B cell (primary cell): ENCODE data around the gene MAP7D1. TPM values are rescaled to one million over a fixed set of nuclear protein-coding genes. Genes with fewer than 3 reads are reported as not detected.

Source experiments
- ATAC-seq: fragments of 200-7000 bp; cut with Tn5 transposase; one replicate; pipeline ENCODE4 v1.10.0; 2021; ENCODE audit warnings: low read depth, mild to moderate bottlenecking, moderate number of reproducible peaks, moderate library complexity
- CTCF ChIA-PET: fragments of 350-600 bp; sonication (Branson Sonifier 250); formaldehyde crosslinking; loops from one replicate; lab custom pipeline; 2021; ENCODE audit warnings: antibody characterized with exemption, inconsistent platforms; lab: Charles Lee
- POLR2A ChIA-PET: fragments of 350-600 bp; sonication (Branson Sonifier 250); formaldehyde crosslinking; loops from one replicate; lab custom pipeline; 2021; ENCODE audit warnings: antibody characterized with exemption; lab: Charles Lee
- DNase-seq: peaks from one replicate; pipeline ENCODE4 v3.0.0; 2013
- H2AFZ ChIP-seq: 2 replicates; pipeline ENCODE4 v1.6.1; 2012; ENCODE audit warnings: mild to moderate bottlenecking, low read depth, low read length; ENCODE audit not compliant: insufficient read depth, poor library complexity, severe bottlenecking
- H3K27ac ChIP-seq, 2 donors: 1 replicate in 1 of 2; 2 replicates in 1 of 2; pipeline ENCODE4 v1.5.1; 2012 to 2013; ENCODE audit warnings: low read length in 2 of 2, mild to moderate bottlenecking in 2 of 2, moderate library complexity in 1 of 2
- H3K27me3 ChIP-seq, 4 experiments: fragments of 200-600 bp in 1 of 4; sonication (generic) in 1 of 4; replicated peaks in 1 of 4; 1 replicate in 2 of 4; 2 replicates in 2 of 4; pipeline versions ENCODE4 v1.6.1 to v1.7.0; 2013 to 2016; ENCODE audit warnings: low read length in 3 of 4, mild to moderate bottlenecking in 2 of 4, mixed read lengths in 1 of 4, moderate library complexity in 1 of 4; ENCODE audit not compliant: insufficient read depth in 4 of 4, control insufficient read depth in 3 of 4; ENCODE audit errors: control extremely low read depth in 1 of 4
- H3K36me3 ChIP-seq, 2 experiments: replicated peaks in 1 of 2; 1 replicate in 1 of 2; 2 replicates in 1 of 2; pipeline versions ENCODE4 v1.6.1 to v1.7.1; 2013; ENCODE audit warnings: low read length in 1 of 2; ENCODE audit not compliant: insufficient read depth in 2 of 2, control insufficient read depth in 1 of 2; ENCODE audit errors: control extremely low read depth in 1 of 2, extremely low read depth in 1 of 2
- H3K4me1 ChIP-seq, 2 donors: fragments of 200-600 bp in 1 of 2; sonication (generic) in 1 of 2; 1 replicate in 1 of 2; 2 replicates in 1 of 2; pipeline versions ENCODE4 v1.5.1 to v1.6.1; 2013 to 2017; ENCODE audit warnings: low read length in 2 of 2; ENCODE audit not compliant: control insufficient read depth in 2 of 2, insufficient read depth in 2 of 2
- H3K4me2 ChIP-seq: replicated peaks from 2 replicates; pipeline ENCODE3; 2012; ENCODE audit warnings: mild to moderate bottlenecking, low read depth, low read length; ENCODE audit not compliant: poor library complexity, severe bottlenecking
- H3K4me3 ChIP-seq, 5 experiments: fragments of 200-600 bp in 1 of 5; sonication (generic) in 1 of 5; 1 replicate in 3 of 5; 2 replicates in 2 of 5; pipeline versions ENCODE4 v1.5.1 to v1.7.0; 2011 to 2016; ENCODE audit warnings: low read length in 4 of 5, mild to moderate bottlenecking in 4 of 5, low read depth in 2 of 5, control low read depth in 1 of 5, moderate library complexity in 1 of 5; ENCODE audit not compliant: insufficient read depth in 1 of 5; ENCODE audit errors: control extremely low read depth in 1 of 5, extremely low read depth in 1 of 5
- H3K79me2 ChIP-seq: fragments of 200-600 bp; sonication (generic); one replicate; pipeline ENCODE4 v1.6.0; 2016; ENCODE audit warnings: low read length; ENCODE audit not compliant: control insufficient read depth, insufficient read depth
- H3K9ac ChIP-seq: fragments of 200-600 bp; sonication (generic); 2 replicates; pipeline ENCODE4 v1.6.1; 2017; ENCODE audit warnings: mild to moderate bottlenecking, low read length, moderate library complexity
- H3K9me3 ChIP-seq, 3 donors: one replicate each; pipeline versions ENCODE4 v1.6.1 to v1.7.1; 2013; ENCODE audit warnings: low read length in 2 of 3; ENCODE audit not compliant: control insufficient read depth in 2 of 3, insufficient read depth in 1 of 3; ENCODE audit errors: control extremely low read depth in 1 of 3
- H4K20me1 ChIP-seq: 2 replicates; pipeline ENCODE4 v1.6.0; 2012; ENCODE audit warnings: mild to moderate bottlenecking, low read length; ENCODE audit not compliant: insufficient read depth, control insufficient read depth, poor library complexity, severe bottlenecking
- H3K27ac Mint-ChIP-seq: one replicate; pipeline ENCODE4 v1.8.0; 2021; ENCODE audit warnings: mixed read lengths
- H3K27me3 Mint-ChIP-seq: one replicate; pipeline ENCODE4 v1.8.0; 2021; ENCODE audit warnings: mixed read lengths
- H3K4me1 Mint-ChIP-seq: one replicate; pipeline ENCODE4 v1.8.0; 2021; ENCODE audit warnings: mixed read lengths
- H3K4me3 Mint-ChIP-seq: one replicate; pipeline ENCODE4 v1.8.0; 2021; ENCODE audit warnings: mixed read lengths
- H3K9me3 Mint-ChIP-seq: one replicate; pipeline ENCODE4 v1.8.0; 2022; ENCODE audit warnings: mixed read lengths; ENCODE audit not compliant: insufficient read depth
- CTCF ChIP-seq: fragments of 200-600 bp; IDR thresholded peaks from one replicate; pipeline ENCODE4 v1.8.0; 2022; ENCODE audit warnings: antibody characterized with exemption, mild to moderate bottlenecking
- EZH2 ChIP-seq: IDR thresholded peaks from 2 replicates; pipeline ENCODE4 v1.6.1; 2012; ENCODE audit warnings: borderline replicate concordance, low read depth, mild to moderate bottlenecking, moderate library complexity, low read length; ENCODE audit not compliant: insufficient read depth, poor library complexity, severe bottlenecking
- WGBS: methylation state at CpG from one replicate; pipeline ENCODE4 v1.1.5; 2013; ENCODE audit warnings: missing lambda C conversion rate; ENCODE audit not compliant: insufficient coverage; 5-methylcytosine and 5-hydroxymethylcytosine counted together
- intact Hi-C: fragments of 100-400 bp; cut with micrococcal nuclease; formaldehyde crosslinking; loops from one replicate; pipeline ENCODE4 v1.10.0; 2022
- polyA plus RNA-seq: library from polyadenylated mRNA; depleted of rRNA; stranded (reverse); fragments of >200 nt; gene quantifications from 2 replicates; pipeline ENCODE4 v1.2.3, GENCODE V29; 2012
- total RNA-seq, 2 donors: library from RNA; stranded (reverse); fragments of 120-200 nt in 1 of 2; gene quantifications; 1 replicate in 1 of 2; 2 replicates in 1 of 2; pipeline versions ENCODE4 v1.2.3 to v1.2.4, GENCODE V29; 2013 to 2022

The MAP7D1 gene
- total and polyA plus RNA-seq, 2 donors (not counting 1 experiment from before 2014, with no cell fraction given): 44.2 to 65.2 TPM

DNA sequence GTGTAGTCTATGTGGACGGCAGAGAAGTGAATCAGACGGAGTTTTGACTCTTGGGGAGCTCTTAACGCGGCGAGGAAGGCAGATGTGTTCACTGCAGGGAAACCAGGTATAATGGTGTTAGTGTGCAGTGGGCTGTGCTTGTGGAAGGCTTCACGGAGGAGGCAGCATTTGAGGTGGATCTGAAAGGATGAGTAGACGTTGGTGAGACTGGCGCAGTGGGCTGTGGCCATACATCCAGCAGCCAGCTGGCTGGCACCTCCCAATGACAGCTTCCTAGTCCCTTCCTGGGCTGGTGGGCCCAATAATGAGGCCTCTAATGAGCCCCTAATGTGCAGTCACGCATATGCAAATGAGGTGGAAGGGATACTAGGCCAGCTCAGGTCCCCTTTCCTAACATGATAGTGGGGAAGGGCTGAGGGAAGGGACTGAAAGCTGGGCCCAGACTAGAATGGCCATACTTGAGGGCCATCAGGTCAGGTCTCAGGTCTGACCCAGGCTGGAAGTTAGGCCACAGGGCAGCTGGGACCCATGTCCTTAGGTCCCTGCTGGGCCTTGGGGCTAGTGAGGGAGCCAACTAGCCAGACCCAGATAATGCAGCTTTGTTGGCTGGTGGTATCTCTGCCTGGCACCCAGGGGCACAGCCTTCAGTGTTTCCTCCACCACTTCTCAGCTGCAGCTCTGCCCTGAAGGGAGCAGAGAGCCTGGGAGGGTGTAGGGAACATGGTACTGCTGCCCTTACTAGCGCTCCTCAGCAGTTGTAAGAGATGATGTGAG is 3.8 kb downstream of the MAP7D1 start:
- Histone ChIP-seq H3K27ac (peak overlapping the region; percentile 78 to 88), H4K20me1 (no peaks in the 10 kb centered on the region), H2AFZ (no peak overlapping the region), H3K4me1 (peaks cover 61 to 73% of the 10 kb centered on the region in 2 donors), H3K4me3 (no peak overlapping the region), H3K79me2 (peaks cover 97% of the 10 kb centered on the region), H3K4me2 (peak overlapping the region; percentile 75), H3K9ac (peak overlapping the region; percentile 18), H3K27me3 (no peaks in the 10 kb centered on the region), H3K36me3 (peaks cover 0 to 2% of the 10 kb centered on the region in 2 experiments), H3K9me3 (no peaks in the 10 kb centered on the region)
- 96% methylated on average over 9 of the region's 10 CpGs for WGBS
- H3K27ac Mint-ChIP-seq: peak overlapping the region; percentile 82
- ATAC-seq: no peak
- CTCF ChIA-PET: interaction anchor here (0.9 to 7.2 kb wide), 6 partner anchors 9 to 126 kb away, joined by 3 to 63 read pairs (median 8); partner anchors contain the start of gene TRAPPC3
- H3K9me3 Mint-ChIP-seq: no peaks in the 10 kb centered on the region
- H3K27me3 Mint-ChIP-seq: no peaks in the 10 kb centered on the region
- peak overlapping the region; percentile 52 for H3K4me3 Mint-ChIP-seq
- POLR2A ChIA-PET: interaction anchor here (4.6 kb wide), 1 partner anchor 10 kb away, joined by 18 read pairs; the partner anchor contains the start of gene TRAPPC3
- no peak for DNase-seq
- peaks cover 70% of the 10 kb centered on the region for H3K4me1 Mint-ChIP-seq
- intact Hi-C loops: loop anchor here (2.0 kb wide), 1 partner anchor 303 kb away; no protein-coding TSS in a partner anchor
- TF ChIP-seq CTCF: no peak
- TF ChIP-seq EZH2: no peak
